Neural progenitor cell (in vitro differentiated cells): ENCODE measurements around the gene RBPMS2.

Experiments
- CTCF ChIP-seq: fragments of 200-600 bp; sonication (generic); IDR thresholded peaks from 2 replicates; pipeline ENCODE4 v1.5.1; 2017; ENCODE audit warnings: antibody characterized with exemption, mild to moderate bottlenecking
- EZH2phosphoT487 ChIP-seq: fragments of 200-600 bp; sonication (generic); IDR thresholded peaks from 2 replicates; pipeline ENCODE4 v1.6.1; 2017; ENCODE audit warnings: antibody characterized with exemption

- TF ChIP-seq CTCF (peak; percentile 6), EZH2phosphoT487 (no peak)
These were observed 84.7 kb downstream of the RBPMS2 start for GRCh38 chr15:64690578-64691296.
